Panc1 (cell line): ENCODE results near the gene SLC1A3. TPM values are rescaled to one million over a fixed set of nuclear protein-coding genes. Genes with fewer than 3 reads are reported as not detected.

Experiments used
- ATAC-seq: fragments of 200-7000 bp; cut with Tn5 transposase; 2 replicates; pipeline ENCODE4 v1.9.1; 2020; ENCODE audit warnings: mild to moderate bottlenecking, moderate library complexity
- BruUV-seq: library from RNA; stranded (reverse); fragments of 400-500 nt; replicated peaks from 2 replicates; lab custom pipeline; 2021; lab: Mats Ljungman, UMichigan
- CTCF ChIA-PET: fragments of 300-600 bp; sonication (Branson Sonifier 250); formaldehyde crosslinking; loops from one replicate; lab custom pipeline; 2022; ENCODE audit warnings: antibody characterized with exemption; lab: Charles Lee
- POLR2A ChIA-PET: fragments of 300-600 bp; sonication (Branson Sonifier 250); formaldehyde crosslinking; loops from one replicate; lab custom pipeline; 2022; ENCODE audit warnings: antibody characterized with exemption; lab: Charles Lee
- DNase-seq: peaks from one replicate; pipeline ENCODE4 v3.0.0-alpha.2; 2010; ENCODE audit warnings: low read depth, low spot score
- H3K27ac ChIP-seq: 2 replicates; pipeline ENCODE4 v1.5.1; 2011; ENCODE audit warnings: mild to moderate bottlenecking, low read length, inconsistent platforms
- H3K27me3 ChIP-seq: fragments of 200-500 bp; sonication (Bioruptor generic); 2 replicates; pipeline ENCODE4 v1.6.0; 2014; ENCODE audit warnings: low read length, inconsistent platforms; ENCODE audit not compliant: control insufficient read depth, insufficient read depth
- H3K36me3 ChIP-seq: fragments of 200-500 bp; sonication (Bioruptor generic); 2 replicates; pipeline ENCODE4 v1.5.1; 2014; ENCODE audit warnings: inconsistent platforms, mild to moderate bottlenecking, low read length, moderate library complexity; ENCODE audit not compliant: control insufficient read depth, insufficient read depth
- H3K4me1 ChIP-seq: 2 replicates; pipeline ENCODE4 v1.5.1; 2011; ENCODE audit warnings: inconsistent platforms, mild to moderate bottlenecking, low read length, moderate library complexity; ENCODE audit not compliant: control insufficient read depth, insufficient read depth
- H3K4me3 ChIP-seq, 2 experiments: 2 replicates each; pipeline ENCODE4 v1.5.1; 2011 to 2012; ENCODE audit warnings: low read depth in 2 of 2, low read length in 2 of 2, mild to moderate bottlenecking in 2 of 2, inconsistent platforms in 1 of 2, moderate library complexity in 1 of 2
- H3K9me3 ChIP-seq: fragments of 200-500 bp; sonication (Bioruptor generic); 2 replicates; pipeline ENCODE4 v1.5.1; 2014; ENCODE audit warnings: low read depth, mild to moderate bottlenecking, inconsistent platforms, low read length, moderate library complexity; ENCODE audit not compliant: control insufficient read depth, insufficient read depth
- POLR2AphosphoS5 ChIP-seq: IDR thresholded peaks from 2 replicates; pipeline ENCODE4 v1.6.1; 2012; ENCODE audit warnings: mild to moderate bottlenecking, low read depth, low read length, moderate library complexity
- SIN3A ChIP-seq: IDR thresholded peaks from 2 replicates; pipeline ENCODE4 v1.6.1; 2012; ENCODE audit warnings: low read depth, mild to moderate bottlenecking, low read length, moderate library complexity, borderline replicate concordance; ENCODE audit not compliant: insufficient read depth
- TCF7L2 ChIP-seq: IDR thresholded peaks from 2 replicates; pipeline ENCODE4 v1.6.1; 2011; ENCODE audit warnings: mild to moderate bottlenecking, low read depth, low read length, inconsistent platforms
- in situ Hi-C: cut with HindIII; loops from 2 replicates; pipeline ENCODE4 v1.10.0; 2016; ENCODE audit warnings: low sequenced_read_pairs, low pct_unique_long_range_greater_than_20kb
- intact Hi-C: fragments of 100-400 bp; cut with micrococcal nuclease; formaldehyde crosslinking; loops from one replicate; pipeline ENCODE4 v1.10.0; 2022; ENCODE audit not compliant: unreplicated experiment
- total RNA-seq: library from RNA; stranded (reverse); gene quantifications from one replicate; pipeline ENCODE4 v1.2.1, GENCODE V29; 2021; ENCODE audit not compliant: unreplicated experiment
- TF ChIP-seq, protein P1 (sequence below): fragments of 450-650 bp; IDR thresholded peaks from 2 replicates; pipeline ENCODE4 v1.5.1; 2017; ENCODE audit warnings: mild to moderate bottlenecking
- TF ChIP-seq, protein P2 (sequence below), 2 experiments: IDR thresholded peaks; 2 replicates each; pipeline ENCODE4 v1.6.1; 2011 to 2012; ENCODE audit warnings: low read depth in 2 of 2, control low read depth in 1 of 2, low read length in 1 of 2, mild to moderate bottlenecking in 1 of 2, moderate library complexity in 1 of 2; ENCODE audit not compliant: insufficient read depth in 1 of 2

Gene SLC1A3
- total RNA-seq, 1 experiment from 2014 or later: 0.13 TPM

DNA sequence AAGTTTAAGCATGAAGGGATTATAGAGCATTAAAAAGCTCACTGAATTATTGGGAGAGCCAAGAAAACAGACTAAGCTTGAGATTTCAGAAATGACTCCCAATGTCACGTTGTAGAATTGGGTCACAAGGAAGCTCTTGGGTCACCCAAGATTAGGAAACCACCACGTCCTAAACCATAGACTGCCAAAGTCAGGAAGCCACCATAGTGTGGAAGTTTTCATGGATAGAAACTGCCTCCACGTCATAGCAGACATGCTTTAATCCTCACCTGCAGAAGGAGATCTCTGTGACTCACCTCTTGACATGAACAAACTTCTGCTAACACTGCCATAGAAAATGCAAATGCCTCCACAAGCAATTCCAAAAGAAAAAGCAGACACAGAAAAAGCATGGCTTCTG is 106.3 kb downstream of the SLC1A3 start:
- Histone ChIP-seq H3K27me3 (peaks cover 2% of the 10 kb centered on the region; the same call in 1 of the 2 replicates), H3K4me3 (no peak overlapping the region), H3K9me3 (0 out of 2 replicates have a peak, but pooled peaks cover 3% of the 10 kb centered on the region), H3K4me1 (no peaks in the 10 kb centered on the region), H3K36me3 (no peaks in the 10 kb centered on the region), H3K27ac (no peak overlapping the region)
- CTCF ChIA-PET: no interaction called here
- no peak for ATAC-seq
- TF ChIP-seq TCF7L2 (no peak), POLR2AphosphoS5 (no peak), SIN3A (no peak)
- TF ChIP-seq, protein P1, sequence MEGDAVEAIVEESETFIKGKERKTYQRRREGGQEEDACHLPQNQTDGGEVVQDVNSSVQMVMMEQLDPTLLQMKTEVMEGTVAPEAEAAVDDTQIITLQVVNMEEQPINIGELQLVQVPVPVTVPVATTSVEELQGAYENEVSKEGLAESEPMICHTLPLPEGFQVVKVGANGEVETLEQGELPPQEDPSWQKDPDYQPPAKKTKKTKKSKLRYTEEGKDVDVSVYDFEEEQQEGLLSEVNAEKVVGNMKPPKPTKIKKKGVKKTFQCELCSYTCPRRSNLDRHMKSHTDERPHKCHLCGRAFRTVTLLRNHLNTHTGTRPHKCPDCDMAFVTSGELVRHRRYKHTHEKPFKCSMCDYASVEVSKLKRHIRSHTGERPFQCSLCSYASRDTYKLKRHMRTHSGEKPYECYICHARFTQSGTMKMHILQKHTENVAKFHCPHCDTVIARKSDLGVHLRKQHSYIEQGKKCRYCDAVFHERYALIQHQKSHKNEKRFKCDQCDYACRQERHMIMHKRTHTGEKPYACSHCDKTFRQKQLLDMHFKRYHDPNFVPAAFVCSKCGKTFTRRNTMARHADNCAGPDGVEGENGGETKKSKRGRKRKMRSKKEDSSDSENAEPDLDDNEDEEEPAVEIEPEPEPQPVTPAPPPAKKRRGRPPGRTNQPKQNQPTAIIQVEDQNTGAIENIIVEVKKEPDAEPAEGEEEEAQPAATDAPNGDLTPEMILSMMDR: no peak
- TF ChIP-seq, protein P2, sequence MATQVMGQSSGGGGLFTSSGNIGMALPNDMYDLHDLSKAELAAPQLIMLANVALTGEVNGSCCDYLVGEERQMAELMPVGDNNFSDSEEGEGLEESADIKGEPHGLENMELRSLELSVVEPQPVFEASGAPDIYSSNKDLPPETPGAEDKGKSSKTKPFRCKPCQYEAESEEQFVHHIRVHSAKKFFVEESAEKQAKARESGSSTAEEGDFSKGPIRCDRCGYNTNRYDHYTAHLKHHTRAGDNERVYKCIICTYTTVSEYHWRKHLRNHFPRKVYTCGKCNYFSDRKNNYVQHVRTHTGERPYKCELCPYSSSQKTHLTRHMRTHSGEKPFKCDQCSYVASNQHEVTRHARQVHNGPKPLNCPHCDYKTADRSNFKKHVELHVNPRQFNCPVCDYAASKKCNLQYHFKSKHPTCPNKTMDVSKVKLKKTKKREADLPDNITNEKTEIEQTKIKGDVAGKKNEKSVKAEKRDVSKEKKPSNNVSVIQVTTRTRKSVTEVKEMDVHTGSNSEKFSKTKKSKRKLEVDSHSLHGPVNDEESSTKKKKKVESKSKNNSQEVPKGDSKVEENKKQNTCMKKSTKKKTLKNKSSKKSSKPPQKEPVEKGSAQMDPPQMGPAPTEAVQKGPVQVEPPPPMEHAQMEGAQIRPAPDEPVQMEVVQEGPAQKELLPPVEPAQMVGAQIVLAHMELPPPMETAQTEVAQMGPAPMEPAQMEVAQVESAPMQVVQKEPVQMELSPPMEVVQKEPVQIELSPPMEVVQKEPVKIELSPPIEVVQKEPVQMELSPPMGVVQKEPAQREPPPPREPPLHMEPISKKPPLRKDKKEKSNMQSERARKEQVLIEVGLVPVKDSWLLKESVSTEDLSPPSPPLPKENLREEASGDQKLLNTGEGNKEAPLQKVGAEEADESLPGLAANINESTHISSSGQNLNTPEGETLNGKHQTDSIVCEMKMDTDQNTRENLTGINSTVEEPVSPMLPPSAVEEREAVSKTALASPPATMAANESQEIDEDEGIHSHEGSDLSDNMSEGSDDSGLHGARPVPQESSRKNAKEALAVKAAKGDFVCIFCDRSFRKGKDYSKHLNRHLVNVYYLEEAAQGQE (IDR thresholded peaks at IDR 0.05; ENCODE audit: insufficient read depth in 1 of 2, low read depth in 2 of 2, low read length in 1 of 2): no peak
- BruUV-seq: no TSS peak
- DNase-seq: no peak
- POLR2A ChIA-PET: no interaction called here
- intact Hi-C loops: no loop called here
- in situ Hi-C loops: no loop called here

DNA sequence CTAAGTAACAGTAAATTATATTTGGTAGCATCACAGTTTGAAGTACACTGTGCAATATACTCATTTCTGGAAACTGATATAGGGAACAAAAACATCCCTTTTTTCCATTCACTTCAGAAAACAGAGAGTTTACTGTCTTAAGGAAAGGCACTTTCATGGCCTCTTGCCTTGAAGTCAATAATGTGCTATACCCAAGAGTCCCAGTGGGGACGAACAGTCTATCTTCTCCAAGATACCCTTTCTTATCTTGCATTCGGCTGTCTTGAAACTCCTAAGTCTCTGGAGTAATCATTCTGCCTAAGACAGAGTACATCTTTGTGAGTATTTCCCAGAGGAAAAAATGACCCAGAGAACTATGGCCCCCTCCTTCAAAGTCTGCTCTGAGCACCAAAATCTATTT is 107.1 kb downstream of the SLC1A3 start:
- DNase-seq (no peak), ATAC-seq (no peak)
- in situ Hi-C loops (no loop called here), intact Hi-C loops (no loop called here)
- Histone ChIP-seq H3K4me1 (no peaks in the 10 kb centered on the region), H3K27me3 (peaks cover 2% of the 10 kb centered on the region; the same call in 1 of the 2 replicates), H3K4me3 (no peak overlapping the region), H3K9me3 (no peaks in the 10 kb centered on the region), H3K36me3 (no peaks in the 10 kb centered on the region), H3K27ac (no peak overlapping the region)
- CTCF ChIA-PET: no interaction called here
- no TSS peak for BruUV-seq
- TF ChIP-seq, protein P2 (IDR thresholded peaks at IDR 0.05; ENCODE audit: insufficient read depth in 1 of 2, low read depth in 2 of 2, low read length in 1 of 2): no peak
- no peak for TF ChIP-seq TCF7L2
- TF ChIP-seq, protein P1: no peak
- TF ChIP-seq SIN3A: no peak
- TF ChIP-seq POLR2AphosphoS5: no peak
- POLR2A ChIA-PET: no interaction called here
